ENCODE results near the gene RAB11FIP5. TPM values are rescaled to one million over a fixed set of nuclear protein-coding genes. Genes with fewer than 3 reads are reported as not detected.

Gene RAB11FIP5
- total RNA-seq, 1 experiment from 2014 or later, result 26.6 TPM

DNA sequence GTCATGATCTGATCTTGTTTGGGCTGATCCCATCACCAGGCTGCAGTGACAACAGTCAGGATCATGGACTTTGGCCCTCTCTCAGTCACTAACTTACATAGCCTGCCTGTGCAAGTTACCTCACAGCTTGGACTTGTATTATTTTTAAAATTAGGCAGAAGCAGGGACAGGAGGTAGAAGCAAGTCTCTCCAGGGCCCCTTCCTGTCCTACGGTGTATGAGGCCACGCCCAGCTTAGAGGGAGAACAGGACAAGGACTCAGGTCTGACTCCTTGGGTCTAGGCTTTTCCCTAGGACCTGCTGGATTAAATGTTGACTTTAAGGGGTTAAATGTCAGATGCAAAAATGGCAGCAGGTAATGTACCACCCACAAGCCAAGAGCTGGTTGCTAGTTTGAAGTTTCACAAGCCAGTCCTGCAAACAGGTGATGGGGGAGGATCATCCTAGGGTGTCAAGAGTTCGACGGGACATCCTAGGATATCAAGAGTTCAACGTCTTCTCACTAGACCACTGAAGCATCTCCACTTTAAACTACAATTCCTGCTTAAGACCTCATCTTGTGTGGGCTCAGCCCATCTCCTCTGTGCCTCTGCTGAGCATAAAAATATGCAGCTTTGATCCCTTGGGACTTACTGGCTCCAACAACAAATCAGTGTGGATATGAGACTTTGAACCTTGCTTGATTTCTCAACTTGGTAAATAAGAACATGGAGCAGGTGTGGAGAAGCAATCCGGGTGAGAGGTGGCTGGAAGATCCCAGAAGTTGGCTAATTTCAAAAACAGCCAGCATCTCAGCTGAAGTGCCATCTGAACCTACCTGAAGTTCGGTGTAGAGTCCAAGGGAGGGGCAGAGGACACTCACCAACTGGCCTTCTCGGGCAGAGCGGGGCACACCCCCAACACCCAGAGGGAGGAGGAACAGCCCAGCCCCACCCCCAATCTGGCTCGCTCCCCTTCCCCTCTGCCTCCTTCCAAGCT is 80.7 kb downstream of the RAB11FIP5 start:
- H2AFZ ChIP-seq (ENCODE audit: low read length), result no peak overlapping the region
- no peaks in the 10 kb centered on the region; the same call in 1 of the 2 replicates for H3K36me3 ChIP-seq (ENCODE audit: low read depth, low read length)
- no peaks in the 10 kb centered on the region for H3F3A ChIP-seq (ENCODE audit: low read length, unreplicated experiment)
- no peaks in the 10 kb centered on the region for H3K9me3 ChIP-seq (ENCODE audit: low read length)
- no TSS peak for BruUV-seq (replicated peaks)
- ChIA-PET CTCF (no interaction called here), POLR2A (ENCODE audit: unreplicated experiment) (no interaction called here)
- H3K4me3 ChIP-seq (ENCODE audit: low read length), result no peak overlapping the region
- no peaks in the 10 kb centered on the region for H3K79me2 ChIP-seq (ENCODE audit: low read length)
- no peaks in the 10 kb centered on the region for H4K20me1 ChIP-seq (ENCODE audit: low read length)
- DNase-seq (no peak), ATAC-seq (no peak)
- H3K9me2 ChIP-seq (replicated peaks; ENCODE audit: low read length), result no peaks in the 10 kb centered on the region
- H3K4me2 ChIP-seq (ENCODE audit: low read length), result no peak overlapping the region
- no peaks in the 10 kb centered on the region for H3K27me3 ChIP-seq (ENCODE audit: low read length)
- no peak overlapping the region for H3K9ac ChIP-seq (ENCODE audit: low read length)
- H3K27ac ChIP-seq (ENCODE audit: low read length), result no peak overlapping the region
- no peak for TF ChIP-seq EZH2 (IDR thresholded peaks at IDR 0.05; ENCODE audit: low read length, unreplicated experiment)
- TF ChIP-seq EZH2phosphoT487 (IDR thresholded peaks at IDR 0.05; ENCODE audit: borderline replicate concordance, low read length), result no peak
- TF ChIP-seq, protein P1, sequence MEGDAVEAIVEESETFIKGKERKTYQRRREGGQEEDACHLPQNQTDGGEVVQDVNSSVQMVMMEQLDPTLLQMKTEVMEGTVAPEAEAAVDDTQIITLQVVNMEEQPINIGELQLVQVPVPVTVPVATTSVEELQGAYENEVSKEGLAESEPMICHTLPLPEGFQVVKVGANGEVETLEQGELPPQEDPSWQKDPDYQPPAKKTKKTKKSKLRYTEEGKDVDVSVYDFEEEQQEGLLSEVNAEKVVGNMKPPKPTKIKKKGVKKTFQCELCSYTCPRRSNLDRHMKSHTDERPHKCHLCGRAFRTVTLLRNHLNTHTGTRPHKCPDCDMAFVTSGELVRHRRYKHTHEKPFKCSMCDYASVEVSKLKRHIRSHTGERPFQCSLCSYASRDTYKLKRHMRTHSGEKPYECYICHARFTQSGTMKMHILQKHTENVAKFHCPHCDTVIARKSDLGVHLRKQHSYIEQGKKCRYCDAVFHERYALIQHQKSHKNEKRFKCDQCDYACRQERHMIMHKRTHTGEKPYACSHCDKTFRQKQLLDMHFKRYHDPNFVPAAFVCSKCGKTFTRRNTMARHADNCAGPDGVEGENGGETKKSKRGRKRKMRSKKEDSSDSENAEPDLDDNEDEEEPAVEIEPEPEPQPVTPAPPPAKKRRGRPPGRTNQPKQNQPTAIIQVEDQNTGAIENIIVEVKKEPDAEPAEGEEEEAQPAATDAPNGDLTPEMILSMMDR (conservative IDR thresholded peaks at IDR 0.05; ENCODE audit: low read depth, low read length), result no peak
- intact Hi-C loops (cut with micrococcal nuclease), result no loop called here
- no peaks in the 10 kb centered on the region for H3K4me1 ChIP-seq (ENCODE audit: insufficient read depth, low read length)

DNA sequence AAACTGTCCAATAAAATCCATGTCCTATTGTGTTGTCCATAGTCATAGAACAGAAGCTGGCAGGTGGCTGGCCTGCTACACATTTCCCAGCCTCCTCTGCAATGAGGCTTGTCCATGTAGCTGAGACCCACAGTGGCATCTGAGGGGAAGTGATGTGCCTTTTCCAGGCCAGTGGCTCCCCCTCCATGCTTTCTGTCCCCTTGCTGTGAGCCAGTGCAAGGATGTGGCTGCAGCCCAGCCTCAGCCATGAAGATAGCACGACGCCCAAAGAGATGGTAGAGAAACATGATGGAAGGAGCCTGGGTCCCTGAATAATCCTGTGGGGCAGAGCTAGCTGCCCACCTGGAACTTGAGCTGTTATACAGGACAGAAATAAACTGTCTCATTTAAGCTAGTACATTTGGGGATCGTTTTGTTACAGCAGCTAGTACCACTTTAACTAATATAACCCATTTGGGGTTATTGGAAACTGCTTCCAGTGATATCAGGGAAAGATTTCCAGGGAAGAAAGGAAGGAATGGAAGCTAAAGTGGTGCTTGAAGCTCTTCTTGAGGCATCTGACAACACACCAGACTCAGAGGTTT is 81.6 kb downstream of the RAB11FIP5 start:
- ChIA-PET CTCF (no interaction called here), POLR2A (ENCODE audit: unreplicated experiment) (no interaction called here)
- no peaks in the 10 kb centered on the region for H3F3A ChIP-seq (ENCODE audit: low read length, unreplicated experiment)
- H3K27ac ChIP-seq (ENCODE audit: low read length), result no peak overlapping the region
- intact Hi-C loops (cut with micrococcal nuclease), result no loop called here
- H3K9me3 ChIP-seq (ENCODE audit: low read length), result no peaks in the 10 kb centered on the region
- no peak overlapping the region for H3K4me3 ChIP-seq (ENCODE audit: low read length)
- H3K9ac ChIP-seq (ENCODE audit: low read length), result no peak overlapping the region
- DNase-seq, result no peak
- no peak for ATAC-seq
- no peak overlapping the region for H2AFZ ChIP-seq (ENCODE audit: low read length)
- BruUV-seq (replicated peaks), result no TSS peak
- no peaks in the 10 kb centered on the region for H4K20me1 ChIP-seq (ENCODE audit: low read length)
- TF ChIP-seq EZH2 (IDR thresholded peaks at IDR 0.05; ENCODE audit: low read length, unreplicated experiment) (no peak), EZH2phosphoT487 (IDR thresholded peaks at IDR 0.05; ENCODE audit: borderline replicate concordance, low read length) (no peak)
- TF ChIP-seq, protein P1 (conservative IDR thresholded peaks at IDR 0.05; ENCODE audit: low read depth, low read length), result no peak
- H3K27me3 ChIP-seq (ENCODE audit: low read length), result no peaks in the 10 kb centered on the region
- no peaks in the 10 kb centered on the region for H3K79me2 ChIP-seq (ENCODE audit: low read length)
- H3K36me3 ChIP-seq (ENCODE audit: low read depth, low read length), result no peaks in the 10 kb centered on the region; the same call in 1 of the 2 replicates
- no peaks in the 10 kb centered on the region for H3K9me2 ChIP-seq (replicated peaks; ENCODE audit: low read length)
- no peaks in the 10 kb centered on the region for H3K4me1 ChIP-seq (ENCODE audit: insufficient read depth, low read length)
- no peak overlapping the region for H3K4me2 ChIP-seq (ENCODE audit: low read length)

DNA sequence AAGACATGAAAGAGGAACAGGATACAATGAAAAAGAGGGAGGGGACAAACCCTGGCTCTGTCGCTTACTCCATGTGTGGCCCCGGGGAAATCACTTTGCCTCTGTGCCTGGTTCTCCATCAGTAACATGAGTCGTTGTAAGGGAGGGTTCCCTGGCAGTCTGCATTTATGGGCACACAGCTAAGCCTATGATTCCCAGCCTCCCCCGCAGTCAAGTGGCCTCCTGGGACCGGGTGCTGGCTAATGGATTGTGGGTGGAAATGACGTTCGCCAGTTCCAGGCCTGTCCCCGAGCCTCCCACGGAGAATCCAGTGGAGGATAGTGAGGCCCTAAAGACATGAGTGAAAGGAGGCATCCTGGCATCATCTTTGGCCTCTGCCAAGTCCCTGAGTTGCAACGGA is 83.9 kb downstream of the RAB11FIP5 start:
- Histone ChIP-seq H3F3A (ENCODE audit: low read length, unreplicated experiment) (no peaks in the 10 kb centered on the region), H3K4me2 (ENCODE audit: low read length) (no peak overlapping the region), H3K27ac (ENCODE audit: low read length) (no peak overlapping the region), H4K20me1 (ENCODE audit: low read length) (no peaks in the 10 kb centered on the region), H3K4me3 (ENCODE audit: low read length) (no peak overlapping the region), H3K79me2 (ENCODE audit: low read length) (no peaks in the 10 kb centered on the region), H3K36me3 (ENCODE audit: low read depth, low read length) (no peaks in the 10 kb centered on the region; the same call in 1 of the 2 replicates), H3K27me3 (ENCODE audit: low read length) (no peaks in the 10 kb centered on the region), H3K9me3 (ENCODE audit: low read length) (no peaks in the 10 kb centered on the region), H3K9ac (ENCODE audit: low read length) (no peak overlapping the region), H2AFZ (ENCODE audit: low read length) (no peak overlapping the region), H3K9me2 (replicated peaks; ENCODE audit: low read length) (no peaks in the 10 kb centered on the region), H3K4me1 (ENCODE audit: insufficient read depth, low read length) (no peaks in the 10 kb centered on the region)
- no TSS peak for BruUV-seq (replicated peaks)
- DNase-seq (no peak), ATAC-seq (no peak)
- POLR2A ChIA-PET (ENCODE audit: unreplicated experiment), result no interaction called here
- intact Hi-C loops (cut with micrococcal nuclease), result no loop called here
- TF ChIP-seq EZH2 (IDR thresholded peaks at IDR 0.05; ENCODE audit: low read length, unreplicated experiment) (no peak), EZH2phosphoT487 (IDR thresholded peaks at IDR 0.05; ENCODE audit: borderline replicate concordance, low read length) (no peak)
- TF ChIP-seq, protein P1 (conservative IDR thresholded peaks at IDR 0.05; ENCODE audit: low read depth, low read length), result no peak
- CTCF ChIA-PET, result no interaction called here

All from PC-3 (cell line).